ENCODE data around the gene PRKN.
A peak's percentile ranks its signal among the peaks of the same experiment; 100 is the strongest.

The PRKN gene

GRCh38 chr6:161393292-161393691 lies 1334.3 kb downstream of the PRKN start:
- no peak for DNase-seq

GRCh38 chr6:161389756-161390155 lies 1337.8 kb downstream of the PRKN start:
- no peak for DNase-seq

- DNase-seq = no peak
Measured at GRCh38 chr6:161383951-161384350, 1343.6 kb downstream of the PRKN start.

GRCh38 chr6:161379834-161380582 lies 1347.6 kb downstream of the PRKN start:
- DNase-seq = no peak

- DNase-seq = no peak
Measured at GRCh38 chr6:161378115-161378514, 1349.5 kb downstream of the PRKN start.

GRCh38 chr6:161377116-161377515 lies 1350.5 kb downstream of the PRKN start:
- DNase-seq = no peak

- no peak for DNase-seq
Measured at GRCh38 chr6:161376367-161376766, 1351.2 kb downstream of the PRKN start.

GRCh38 chr6:161374971-161375873 lies 1352.3 kb downstream of the PRKN start:
- no peak for DNase-seq

- DNase-seq = peak; percentile 79
Measured at GRCh38 chr6:161373905-161374451, 1353.6 kb downstream of the PRKN start.

GRCh38 chr6:161372422-161372793 lies 1355.2 kb downstream of the PRKN start:
- DNase-seq = no peak

GRCh38 chr6:161370880-161371279 lies 1356.7 kb downstream of the PRKN start:
- DNase-seq = peak; percentile 75

GRCh38 chr6:161369339-161369738 lies 1358.2 kb downstream of the PRKN start:
- no peak for DNase-seq

- DNase-seq = no peak
Measured at GRCh38 chr6:161368514-161368913, 1359.1 kb downstream of the PRKN start.

- no peak for DNase-seq
Measured at GRCh38 chr6:161367472-161367871, 1360.1 kb downstream of the PRKN start.

GRCh38 chr6:161366301-161366923 lies 1361.2 kb downstream of the PRKN start:
- DNase-seq = no peak

GRCh38 chr6:161365633-161366032 lies 1361.9 kb downstream of the PRKN start:
- no peak for DNase-seq

- no peak for DNase-seq
Measured at GRCh38 chr6:161363286-161363685, 1364.3 kb downstream of the PRKN start.

GRCh38 chr6:161362266-161362665 lies 1365.3 kb downstream of the PRKN start:
- DNase-seq = no peak

GRCh38 chr6:161361529-161361928 lies 1366.0 kb downstream of the PRKN start:
- no peak for DNase-seq

- DNase-seq = no peak
Measured at GRCh38 chr6:161360520-161360919, 1367.0 kb downstream of the PRKN start.

GRCh38 chr6:161359618-161359945 lies 1368.0 kb downstream of the PRKN start:
- DNase-seq = no peak

GRCh38 chr6:161356167-161356854 lies 1371.3 kb downstream of the PRKN start:
- no peak for DNase-seq

- DNase-seq = no peak
Measured at GRCh38 chr6:161355696-161356095, 1371.9 kb downstream of the PRKN start.
